ENCODE measurements around the gene FHOD3.
"Not testable (repeated sequence)": the region's sequence is repeated elsewhere in the genome, so short reads cannot be mapped to it uniquely, and the experiment has no call there.

FHOD3 gene

DNA sequence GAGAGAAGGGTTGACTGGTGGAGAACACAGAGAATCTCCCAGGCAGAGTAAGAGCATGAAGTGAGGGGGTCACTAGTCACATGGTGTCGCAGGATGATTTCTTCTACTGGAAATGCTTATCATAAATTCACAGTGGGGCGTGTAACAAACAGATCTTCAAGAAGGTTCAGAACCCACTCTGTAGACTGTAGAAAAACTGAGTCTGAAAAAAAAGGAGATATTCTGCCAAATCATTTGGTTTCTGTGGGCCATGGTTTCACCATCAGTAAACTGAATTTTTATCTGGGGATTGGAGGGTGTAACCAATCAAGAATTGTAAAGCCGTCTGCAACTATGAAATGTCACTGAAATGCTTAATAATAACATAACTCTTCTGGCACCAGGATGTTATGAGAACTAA lies 516.3 kb downstream of the FHOD3 start:
- no peak for DNase-seq

DNA sequence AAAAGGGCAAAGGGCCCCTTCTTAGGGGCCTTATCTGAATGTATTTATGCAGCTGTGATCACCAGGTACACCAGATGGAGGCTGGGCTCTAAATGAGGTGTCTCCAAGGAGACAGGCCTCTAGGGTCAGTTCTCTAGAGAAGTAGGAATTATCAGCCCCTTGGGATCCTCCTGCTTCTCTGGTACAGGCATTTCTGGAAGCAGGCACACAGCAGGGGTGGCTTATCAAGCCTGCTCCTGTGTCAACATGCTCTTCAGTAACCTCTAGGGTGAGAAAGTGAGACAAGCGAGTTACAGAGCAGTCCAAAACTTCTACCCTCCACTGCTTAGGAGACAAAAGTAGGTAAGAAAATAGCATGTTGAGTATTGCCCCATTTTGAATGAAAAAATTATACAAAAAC lies 517.5 kb downstream of the FHOD3 start:
- no peak for DNase-seq

DNA sequence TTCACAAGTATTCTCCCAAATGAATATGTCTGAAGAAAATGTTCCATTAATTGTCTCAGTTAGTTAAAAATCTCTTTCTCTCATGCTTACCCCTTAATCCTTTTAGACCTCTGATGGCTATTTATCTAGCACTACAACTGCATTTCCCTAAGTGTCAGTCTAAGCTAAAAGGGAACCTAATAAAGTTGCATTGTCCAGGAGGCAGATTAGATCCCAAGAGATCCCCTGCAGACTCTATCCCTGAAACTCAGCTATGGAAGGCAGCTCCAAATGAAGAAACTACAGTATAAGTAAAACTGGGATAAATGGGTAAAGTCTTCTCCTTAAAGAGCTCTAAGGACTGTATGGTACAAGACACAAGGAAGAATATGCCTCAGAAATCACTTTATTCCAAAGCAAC lies 518.6 kb downstream of the FHOD3 start:
- not testable (repeated sequence) for DNase-seq

DNA sequence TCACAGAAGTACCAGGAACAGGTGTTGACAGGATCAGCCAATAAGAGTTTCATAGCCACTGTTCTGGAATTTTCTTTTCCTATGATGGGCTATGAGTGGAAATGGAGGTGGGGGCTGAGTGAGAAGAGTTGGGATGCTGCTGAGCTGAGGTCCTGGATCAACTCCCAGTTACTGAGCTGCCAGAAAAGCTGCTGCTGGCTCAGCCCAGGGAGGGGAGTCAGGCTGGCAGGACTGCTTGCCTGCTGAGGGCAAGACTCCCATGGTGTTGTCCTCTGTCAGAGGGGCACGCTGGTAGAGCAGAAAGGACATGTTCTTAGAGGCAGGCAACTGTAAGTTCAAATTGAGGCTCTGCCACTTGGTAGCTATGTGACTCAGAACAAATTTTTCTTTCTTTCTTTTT lies 519.5 kb downstream of the FHOD3 start:
- no peak for DNase-seq

DNA sequence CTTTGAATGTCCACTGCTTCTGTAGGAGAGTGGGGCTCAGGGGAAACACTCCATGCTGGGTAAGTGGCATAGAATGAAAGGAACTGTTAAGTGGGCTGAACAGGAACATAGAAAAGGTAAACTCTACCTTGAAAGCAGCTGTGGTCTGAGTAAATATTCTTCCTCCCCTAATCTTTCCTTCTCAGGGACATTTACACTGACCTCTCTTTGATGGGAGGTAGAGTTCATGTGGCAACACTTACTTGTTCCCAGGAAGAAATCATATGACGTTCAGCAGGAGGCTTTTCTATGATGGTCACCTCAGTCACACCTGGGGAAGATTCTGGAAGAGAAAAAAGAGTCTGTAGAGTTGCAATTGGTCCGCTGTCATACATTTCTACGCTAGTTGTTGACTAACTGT lies 521.1 kb downstream of the FHOD3 start:
- no peak for DNase-seq

DNA sequence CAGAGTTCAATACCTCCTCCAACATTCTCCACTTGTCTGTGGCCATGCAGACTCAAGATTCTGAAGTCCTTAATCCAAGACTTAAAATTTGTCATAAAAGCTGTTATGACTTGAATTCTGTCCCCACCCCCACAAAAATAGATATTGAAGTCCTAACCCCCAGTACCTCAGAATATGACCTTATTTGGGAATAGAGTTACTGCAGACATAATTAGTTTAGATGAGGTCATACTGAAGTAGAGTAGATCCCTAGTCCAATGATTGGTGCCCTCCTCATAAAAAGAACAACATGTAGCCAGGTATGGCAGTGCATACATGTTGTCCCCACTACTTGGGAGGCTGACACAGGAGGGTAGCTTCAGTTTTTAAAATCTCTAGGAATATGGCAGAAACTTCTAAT lies 522.1 kb downstream of the FHOD3 start:
- DNase-seq, result no peak

DNA sequence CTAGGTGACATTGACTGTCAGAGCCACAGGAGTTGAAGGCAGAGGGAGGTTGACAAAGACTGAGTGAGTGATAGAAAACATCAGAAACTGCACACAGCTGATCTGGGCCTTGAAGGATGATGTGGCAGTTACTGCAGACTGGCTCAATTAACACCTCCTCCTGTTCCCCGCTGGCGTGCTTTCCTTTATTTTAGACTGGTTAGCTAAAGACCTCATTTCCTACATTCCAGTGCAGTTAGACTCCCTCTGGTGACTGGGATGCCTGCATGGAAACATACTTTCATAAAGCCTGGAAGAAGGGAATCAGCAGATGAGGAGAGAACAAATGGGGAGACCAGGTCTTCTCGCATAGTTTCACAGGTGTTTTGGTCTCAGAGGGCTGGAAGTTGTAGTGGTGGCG lies 524.2 kb downstream of the FHOD3 start:
- DNase-seq, result no peak

DNA sequence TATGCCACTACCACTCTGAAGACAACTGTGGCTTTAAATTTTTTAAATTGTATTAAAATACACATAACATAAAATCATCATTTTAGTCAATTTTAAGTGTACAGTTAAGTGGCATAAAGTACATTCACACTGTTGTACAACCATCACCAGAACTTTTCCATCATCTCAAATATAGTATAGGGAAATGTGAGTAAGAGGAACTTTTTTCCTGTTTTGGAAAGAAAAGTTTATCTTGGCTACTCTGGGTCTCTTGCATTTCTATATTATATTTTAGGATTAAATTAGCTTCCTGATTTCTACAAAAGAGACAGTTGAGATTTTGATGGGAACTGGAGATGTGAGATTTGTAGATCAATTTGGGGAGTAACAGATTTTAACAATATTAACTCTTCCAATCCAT lies 528.0 kb downstream of the FHOD3 start:
- no peak for DNase-seq

DNA sequence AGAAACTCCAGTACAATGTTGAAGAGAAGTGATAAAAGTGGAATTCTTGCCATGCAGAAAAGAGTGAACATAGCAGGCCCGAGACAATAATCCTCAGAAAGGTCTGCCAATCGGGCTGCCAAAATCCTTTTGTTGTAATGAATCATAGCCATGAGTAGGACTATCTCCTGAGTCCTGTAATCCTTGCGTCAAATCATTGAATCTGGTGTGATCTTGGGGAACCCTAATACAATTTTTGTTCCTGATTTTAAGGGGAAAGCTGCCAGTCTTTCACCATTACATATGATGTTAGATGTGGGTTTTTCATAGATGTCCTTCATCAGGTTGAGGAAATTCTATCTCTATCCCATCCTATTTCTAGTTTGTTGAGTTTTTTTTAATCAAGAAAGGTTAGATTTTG lies 529.0 kb downstream of the FHOD3 start:
- DNase-seq, result no peak

DNA sequence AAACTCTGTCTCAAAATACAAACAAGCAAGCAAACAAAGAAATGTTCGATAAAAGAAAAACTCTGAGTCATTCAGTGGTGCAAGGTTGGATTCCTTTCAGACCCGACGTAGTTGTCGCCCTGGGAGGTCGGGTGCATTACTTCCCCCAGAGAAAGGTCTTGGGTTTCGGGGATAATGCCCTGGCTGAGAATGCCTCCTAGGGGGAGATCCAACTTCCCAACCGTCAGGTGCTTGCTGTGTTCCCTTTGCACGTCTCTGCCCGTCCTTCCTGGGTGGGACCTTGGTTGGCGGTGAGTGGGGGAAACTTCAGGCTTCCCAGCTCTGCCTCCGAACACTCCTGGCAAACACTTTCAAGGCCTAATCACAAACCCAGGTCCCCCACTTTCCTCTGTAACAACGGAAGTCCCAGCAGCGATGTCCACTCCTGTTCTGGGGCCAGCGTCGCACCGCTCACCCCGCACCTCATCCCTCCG lies 530.7 kb downstream of the FHOD3 start:
- DNase-seq, result peak; percentile 60

DNA sequence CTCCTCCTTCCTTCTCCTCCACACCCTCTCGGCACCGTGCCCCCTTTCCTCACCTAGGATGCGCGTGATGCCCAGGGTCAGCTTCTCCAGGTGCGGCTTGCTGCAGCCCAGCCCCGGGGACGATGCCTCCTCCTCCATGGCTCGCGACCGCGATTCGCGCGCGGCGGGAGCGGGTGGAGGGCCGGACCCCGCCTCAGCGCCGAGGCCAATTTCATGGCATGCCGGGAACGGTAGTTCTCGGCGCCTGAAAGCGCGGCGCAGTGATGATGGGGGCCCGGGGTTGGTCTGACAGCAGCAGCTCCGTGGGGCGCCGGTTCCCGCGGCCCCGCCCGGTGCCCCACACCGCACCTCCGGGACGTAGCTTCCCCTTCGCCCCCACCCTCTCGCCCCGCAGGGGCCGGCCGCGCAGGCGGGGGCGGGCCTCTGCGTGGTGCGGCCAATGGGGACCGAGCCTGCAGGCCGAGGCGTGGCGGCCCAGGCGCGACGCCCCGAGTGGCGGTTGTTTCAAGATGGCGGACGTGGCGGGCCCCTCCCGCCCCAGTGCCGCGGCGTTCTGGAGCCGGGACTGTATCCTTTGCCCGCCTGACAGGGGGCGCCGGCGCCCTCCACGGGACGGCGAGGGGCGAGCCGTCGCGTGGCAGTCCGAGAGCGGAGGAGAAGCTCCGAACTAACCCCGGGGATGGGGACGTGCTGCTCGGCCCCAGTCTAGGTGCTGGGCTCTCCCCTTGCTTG lies 531.3 kb downstream of the FHOD3 start, which contains the start of the genes KIAA1328 and TPGS2:
KIAA1328 (plus strand) TSS at position 498 of the 732 bp plus-strand sequence; CDS start at position 510, 12 bp downstream.
TPGS2 (minus strand) TSS at position 373 of the 732 bp plus-strand sequence; CDS start at position 138, 235 bp downstream.
- DNase-seq, result peak; percentile 92
